Smooth muscle cell (in vitro differentiated cells): Measurements from ENCODE around the gene SETD2. TPM values are rescaled to one million over a fixed set of nuclear protein-coding genes. Genes with fewer than 3 reads are reported as not detected.

ENCODE experiments used
- DNase-seq: peaks from one replicate; lab custom pipeline; 2025; ENCODE audit not compliant: unreplicated experiment; lab: John Stamatoyannopoulos, UW
- H2AFZ ChIP-seq: fragments of 200-600 bp; sonication (generic); 2 replicates; pipeline ENCODE4 v1.6.0; 2016; ENCODE audit warnings: antibody characterized with exemption, low read depth, mild to moderate bottlenecking
- H3F3A ChIP-seq: fragments of 200-600 bp; sonication (generic); 2 replicates; pipeline ENCODE4 v1.6.0; 2017; ENCODE audit warnings: antibody characterized with exemption, low read depth
- H3K27ac ChIP-seq: fragments of 200-600 bp; sonication (generic); 2 replicates; pipeline ENCODE4 v1.5.1; 2016; ENCODE audit warnings: low read depth, mild to moderate bottlenecking
- H3K27me3 ChIP-seq: fragments of 200-600 bp; sonication (generic); 2 replicates; pipeline ENCODE4 v1.6.1; 2016; ENCODE audit warnings: low read depth, mild to moderate bottlenecking
- H3K36me3 ChIP-seq: fragments of 200-600 bp; sonication (generic); 2 replicates; pipeline ENCODE4 v1.5.1; 2016; ENCODE audit warnings: low read depth
- H3K4me1 ChIP-seq: fragments of 200-600 bp; sonication (generic); 2 replicates; pipeline ENCODE4 v1.5.1; 2016; ENCODE audit warnings: low read depth
- H3K4me2 ChIP-seq: fragments of 200-600 bp; sonication (generic); 2 replicates; pipeline ENCODE4 v1.6.0; 2016; ENCODE audit warnings: mild to moderate bottlenecking
- H3K4me3 ChIP-seq: fragments of 200-600 bp; sonication (generic); 2 replicates; pipeline ENCODE4 v1.5.1; 2016; ENCODE audit warnings: mild to moderate bottlenecking
- H3K79me2 ChIP-seq: fragments of 200-600 bp; sonication (generic); 2 replicates; pipeline ENCODE4 v1.6.0; 2016; ENCODE audit warnings: low read depth, mild to moderate bottlenecking
- H3K9ac ChIP-seq: fragments of 200-600 bp; sonication (generic); 2 replicates; pipeline ENCODE4 v1.6.0; 2016; ENCODE audit warnings: low read depth
- H3K9me3 ChIP-seq: fragments of 200-600 bp; sonication (generic); replicated peaks from 2 replicates; pipeline ENCODE4 v1.5.1; 2016; ENCODE audit warnings: low read depth
- H4K20me1 ChIP-seq: fragments of 200-600 bp; sonication (generic); 2 replicates; pipeline ENCODE4 v1.6.0; 2016; ENCODE audit warnings: low read depth
- WGBS: methylation state at CpG from one replicate; pipeline ENCODE4 v1.1.7; 2016; ENCODE audit warnings: low lambda C conversion rate; 5-methylcytosine and 5-hydroxymethylcytosine counted together
- polyA plus RNA-seq: library from polyadenylated mRNA; unstranded; fragments of >200 nt; fragmentation: Nextera tagmentation; extraction: Ambion mirVana; gene quantifications from 2 replicates; pipeline ENCODE4 v1.2.1, GENCODE V29; 2016
- small RNA-seq: library from RNA; depleted of rRNA; stranded (forward); fragments of <200 nt; gene quantifications from one replicate; pipeline ENCODE3, GENCODE V24; 2014
- total RNA-seq: library from RNA; depleted of rRNA; stranded (reverse); fragments of >200 nt; gene quantifications from 2 replicates; pipeline ENCODE4 v1.2.3, GENCODE V29; 2014
- TF ChIP-seq, protein P1 (sequence below): fragments of 200-600 bp; sonication (generic); IDR thresholded peaks from 2 replicates; pipeline ENCODE4 v1.5.1; 2017; ENCODE audit warnings: borderline replicate concordance, mild to moderate bottlenecking, antibody characterized with exemption; ENCODE audit not compliant: insufficient read depth, poor library complexity, severe bottlenecking

The SETD2 gene
- total and polyA plus RNA-seq, 2 experiments from 2014 or later: 8.3 to 28.4 TPM

DNA sequence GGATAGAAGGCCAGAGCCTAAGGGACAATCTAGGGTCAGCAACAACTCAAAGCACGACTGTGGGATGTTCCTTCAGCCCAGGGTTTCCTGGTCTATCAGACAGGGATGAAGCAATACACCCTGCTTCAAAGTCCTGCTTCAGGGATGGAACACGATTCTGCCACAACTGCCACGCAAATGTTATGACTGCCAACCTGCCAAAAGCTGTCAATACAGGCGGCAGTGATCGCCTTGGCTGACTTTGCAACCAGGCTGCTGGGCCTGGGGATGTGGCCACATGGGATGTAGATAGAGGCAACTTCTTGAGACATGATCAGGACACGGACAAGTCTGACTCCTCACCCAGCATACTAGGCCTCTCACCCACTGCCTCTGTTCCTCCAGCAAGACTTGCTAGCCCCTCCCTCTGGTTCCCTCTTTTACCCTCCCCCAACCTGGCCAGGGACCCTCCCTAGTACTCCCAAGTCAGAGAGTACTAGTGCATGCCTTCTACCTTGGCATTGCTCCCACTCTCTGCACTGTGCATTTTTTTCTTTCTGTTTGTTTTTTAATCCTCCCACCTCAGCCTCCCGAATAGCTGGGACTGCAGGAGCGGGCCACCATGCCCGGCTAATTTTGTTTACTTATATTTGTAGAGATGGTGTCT, 195.0 kb downstream of the SETD2 start:
- Histone ChIP-seq H2AFZ (no peak overlapping the region), H3K9me3 (no peaks in the 10 kb centered on the region), H3K9ac (no peak overlapping the region), H3F3A (no peaks in the 10 kb centered on the region), H4K20me1 (peaks cover 90% of the 10 kb centered on the region), H3K27ac (no peak overlapping the region), H3K4me2 (no peak overlapping the region), H3K27me3 (no peaks in the 10 kb centered on the region), H3K4me1 (no peaks in the 10 kb centered on the region), H3K4me3 (no peak overlapping the region), H3K79me2 (peaks cover 87% of the 10 kb centered on the region), H3K36me3 (no peaks in the 10 kb centered on the region)
- TF ChIP-seq, protein P1, sequence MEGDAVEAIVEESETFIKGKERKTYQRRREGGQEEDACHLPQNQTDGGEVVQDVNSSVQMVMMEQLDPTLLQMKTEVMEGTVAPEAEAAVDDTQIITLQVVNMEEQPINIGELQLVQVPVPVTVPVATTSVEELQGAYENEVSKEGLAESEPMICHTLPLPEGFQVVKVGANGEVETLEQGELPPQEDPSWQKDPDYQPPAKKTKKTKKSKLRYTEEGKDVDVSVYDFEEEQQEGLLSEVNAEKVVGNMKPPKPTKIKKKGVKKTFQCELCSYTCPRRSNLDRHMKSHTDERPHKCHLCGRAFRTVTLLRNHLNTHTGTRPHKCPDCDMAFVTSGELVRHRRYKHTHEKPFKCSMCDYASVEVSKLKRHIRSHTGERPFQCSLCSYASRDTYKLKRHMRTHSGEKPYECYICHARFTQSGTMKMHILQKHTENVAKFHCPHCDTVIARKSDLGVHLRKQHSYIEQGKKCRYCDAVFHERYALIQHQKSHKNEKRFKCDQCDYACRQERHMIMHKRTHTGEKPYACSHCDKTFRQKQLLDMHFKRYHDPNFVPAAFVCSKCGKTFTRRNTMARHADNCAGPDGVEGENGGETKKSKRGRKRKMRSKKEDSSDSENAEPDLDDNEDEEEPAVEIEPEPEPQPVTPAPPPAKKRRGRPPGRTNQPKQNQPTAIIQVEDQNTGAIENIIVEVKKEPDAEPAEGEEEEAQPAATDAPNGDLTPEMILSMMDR: no peak
- 84% methylated on average over 9 of the region's 9 CpGs for WGBS
- no peak for DNase-seq

DNA sequence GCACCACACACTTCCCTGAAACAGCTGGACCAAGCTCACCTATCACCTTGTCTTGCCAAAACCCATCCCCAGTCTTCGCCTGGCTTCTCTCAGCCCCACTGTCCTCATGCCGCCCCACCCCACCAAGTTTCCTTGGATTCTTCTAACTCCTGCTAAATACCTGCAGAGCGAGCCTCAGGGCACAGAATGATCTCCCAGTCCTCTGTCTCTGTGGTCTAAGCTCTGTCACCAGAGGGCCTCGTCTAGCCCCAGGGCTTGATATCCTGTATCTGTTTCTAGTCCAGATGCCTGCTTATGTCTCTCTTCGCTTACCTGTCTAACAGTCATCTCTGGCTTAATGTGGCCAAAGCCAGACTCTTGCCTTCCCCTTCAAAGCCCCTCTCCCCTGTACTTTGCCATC, 197.1 kb downstream of the SETD2 start:
- Histone ChIP-seq H3K9ac (no peak overlapping the region), H3K4me3 (no peak overlapping the region), H3K27me3 (no peaks in the 10 kb centered on the region), H3K9me3 (no peaks in the 10 kb centered on the region), H3K27ac (no peak overlapping the region), H3K4me2 (no peak overlapping the region), H4K20me1 (peaks cover 90% of the 10 kb centered on the region), H3K79me2 (peaks cover 86% of the 10 kb centered on the region), H3K4me1 (no peaks in the 10 kb centered on the region), H3K36me3 (no peaks in the 10 kb centered on the region), H2AFZ (no peak overlapping the region), H3F3A (no peaks in the 10 kb centered on the region)
- 67% methylated on average over 5 of the region's 5 CpGs for WGBS
- no peak for DNase-seq
- TF ChIP-seq, protein P1: no peak

Small RNAs within 50 kb of the gene (small RNA-seq; reads per million reads assigned to genes)
- gene MRPL57P3: not detected

Other genes with a start within 250 kb of the SETD2 start
- 12.5 and 23.9 TPM in 2 replicates for gene CCDC12, start 187.4 kb downstream of the SETD2 start, total RNA-seq
- 52.4 and 69.0 TPM in 2 replicates for gene CCDC12, start 187.4 kb downstream of the SETD2 start, polyA plus RNA-seq
- gene NBEAL2, start 184.4 kb downstream of the SETD2 start, total RNA-seq: 11.0 and 11.9 TPM in 2 replicates
- gene NBEAL2, start 184.4 kb downstream of the SETD2 start, polyA plus RNA-seq: 4.1 and 26.8 TPM in 2 replicates
- gene KIF9, start 118.7 kb upstream of the SETD2 start, total RNA-seq: 2.2 and 5.0 TPM in 2 replicates
- gene KIF9, start 118.7 kb upstream of the SETD2 start, polyA plus RNA-seq: 6.5 and 10.9 TPM in 2 replicates
- 17.8 and 18.4 TPM in 2 replicates for gene KLHL18, start 118.8 kb upstream of the SETD2 start, total RNA-seq
- gene KLHL18, start 118.8 kb upstream of the SETD2 start, polyA plus RNA-seq: 17.6 and 25.8 TPM in 2 replicates
- 4.8 and 7.2 TPM in 2 replicates for gene PTPN23, start 216.9 kb upstream of the SETD2 start, total RNA-seq
- gene PTPN23, start 216.9 kb upstream of the SETD2 start, polyA plus RNA-seq: 17.1 and 22.1 TPM in 2 replicates